Calu3 (cell line): ENCODE measurements around the gene ILF2. TPM values are rescaled to one million over a fixed set of nuclear protein-coding genes. Genes with fewer than 3 reads are reported as not detected.
"Not testable (repeated sequence)": the region's sequence is repeated elsewhere in the genome, so short reads cannot be mapped to it uniquely, and the experiment has no call there.

ENCODE experiments used
- Bru-seq: library from RNA; stranded (reverse); fragments of 400-500 nt; gene quantifications from one replicate; lab custom pipeline; 2021; lab: Mats Ljungman, UMichigan
- BruChase-seq, 2 experiments: library from RNA; stranded (reverse); fragments of 400-500 nt; gene quantifications; one replicate each; lab custom pipeline; 2021; lab: Mats Ljungman, UMichigan
- BruUV-seq: library from RNA; stranded (reverse); fragments of 400-500 nt; replicated peaks from 2 replicates; lab custom pipeline; 2021; lab: Mats Ljungman, UMichigan
- CTCF ChIA-PET: fragments of 300-600 bp; sonication (Branson Sonifier 250); formaldehyde crosslinking; loops from one replicate; lab custom pipeline; 2022; ENCODE audit warnings: antibody characterized with exemption; lab: Charles Lee
- DNase-seq: peaks from one replicate; pipeline ENCODE4 v3.0.0; 2022
- H3K27ac Mint-ChIP-seq: one replicate; pipeline ENCODE4 v1.8.0; 2022; ENCODE audit warnings: mixed read lengths; ENCODE audit not compliant: unreplicated experiment
- H3K27me3 Mint-ChIP-seq: one replicate; pipeline ENCODE4 v1.8.0; 2022; ENCODE audit warnings: mixed read lengths; ENCODE audit not compliant: unreplicated experiment
- H3K36me3 Mint-ChIP-seq: one replicate; pipeline ENCODE4 v1.8.0; 2022; ENCODE audit warnings: mild to moderate bottlenecking, moderate library complexity, mixed read lengths; ENCODE audit not compliant: insufficient read depth, unreplicated experiment
- H3K4me1 Mint-ChIP-seq: one replicate; pipeline ENCODE4 v1.8.0; 2022; ENCODE audit warnings: mild to moderate bottlenecking, low read depth, mixed read lengths; ENCODE audit not compliant: unreplicated experiment
- H3K4me3 Mint-ChIP-seq: one replicate; pipeline ENCODE4 v1.8.0; 2022; ENCODE audit warnings: mild to moderate bottlenecking, low read depth, moderate library complexity, mixed read lengths; ENCODE audit not compliant: unreplicated experiment
- H3K9me3 Mint-ChIP-seq: one replicate; pipeline ENCODE4 v1.8.0; 2022; ENCODE audit warnings: low read depth, mixed read lengths; ENCODE audit not compliant: unreplicated experiment
- intact Hi-C: fragments of 100-400 bp; cut with micrococcal nuclease; formaldehyde crosslinking; loops from one replicate; pipeline ENCODE4 v1.10.0; 2022; ENCODE audit not compliant: unreplicated experiment
- long read RNA-seq: library from polyadenylated mRNA; stranded (forward); transcript quantifications from one replicate; pipeline ENCODE4 v2.0.0, GENCODE V29; 2022
- total RNA-seq: library from RNA; stranded (reverse); gene quantifications from 2 replicates; pipeline ENCODE4 v1.2.3, GENCODE V29; 2022
- TF ChIP-seq, protein P1 (sequence below): fragments of 200-600 bp; IDR thresholded peaks from one replicate; pipeline ENCODE4 v1.8.0; 2022; ENCODE audit warnings: antibody characterized with exemption; ENCODE audit not compliant: unreplicated experiment

ILF2 gene
- total RNA-seq (253 and 292 TPM in 2 replicates), Bru-seq, nascent RNA (percentile 94 among the genes with signal in this experiment), BruChase-seq, experiment 1, labeled RNA remaining after a 6-hour chase (percentile 99 among the genes with signal in this experiment), BruChase-seq, experiment 2, labeled RNA remaining after a 2-hour chase (percentile 98 among the genes with signal in this experiment)
- long read RNA-seq, transcript ILF2-201 (14 exons, 1,659 nt): major isoform, 624 of 688 reads
- long read RNA-seq, partial matches to known transcripts: 23 of 688 reads
- long read RNA-seq, other reads (novel, unspliced or antisense): 40 of 688 reads

DNA sequence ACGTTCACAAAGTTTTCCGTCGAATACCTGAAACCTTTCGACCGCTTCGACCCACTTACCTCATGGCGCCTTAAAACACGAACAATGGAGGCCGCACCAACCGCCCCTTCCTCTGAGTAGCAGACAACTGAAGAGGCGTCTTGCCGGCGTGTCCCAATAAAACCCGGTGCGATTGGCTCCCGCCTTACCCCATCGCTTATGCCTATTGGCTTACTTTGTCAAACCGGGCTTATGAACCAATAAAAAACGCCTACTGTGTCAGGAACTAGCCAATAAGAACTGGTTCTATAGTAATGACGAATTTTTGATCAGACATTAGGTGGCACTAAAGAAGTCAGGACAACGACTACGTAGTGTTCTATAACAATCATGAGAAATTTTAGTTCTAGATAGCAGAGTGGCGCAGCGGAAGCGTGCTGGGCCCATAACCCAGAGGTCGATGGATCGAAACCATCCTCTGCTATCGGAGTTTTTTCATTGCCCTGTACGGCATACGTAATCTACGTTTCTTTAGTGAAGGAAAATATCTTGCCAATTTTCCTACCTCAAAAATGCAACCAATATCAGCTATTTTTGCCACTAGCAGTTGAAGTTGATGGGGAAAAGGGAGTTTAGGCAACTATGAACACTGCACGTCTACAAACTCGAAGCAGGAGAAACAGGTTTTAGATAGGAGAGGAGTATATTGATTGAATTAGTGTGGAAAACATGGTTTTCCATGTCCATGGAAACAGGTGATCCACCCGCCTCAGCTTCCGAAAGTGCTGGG lies at the start of gene ILF2:
Gene ILF2, minus strand, starts transcription at position 135 of the 769 bp plus-strand sequence. Its CDS starts 71 bp downstream, at position 64.
- BruUV-seq: TSS peak; percentile 99
- CTCF ChIA-PET: interaction anchor here (0.7 to 1.8 kb wide), 7 partner anchors 37 to 320 kb away, joined by 3 to 9 read pairs (median 3); partner anchors contain the start of genes INTS3, RPS27 and SLC27A3

DNA sequence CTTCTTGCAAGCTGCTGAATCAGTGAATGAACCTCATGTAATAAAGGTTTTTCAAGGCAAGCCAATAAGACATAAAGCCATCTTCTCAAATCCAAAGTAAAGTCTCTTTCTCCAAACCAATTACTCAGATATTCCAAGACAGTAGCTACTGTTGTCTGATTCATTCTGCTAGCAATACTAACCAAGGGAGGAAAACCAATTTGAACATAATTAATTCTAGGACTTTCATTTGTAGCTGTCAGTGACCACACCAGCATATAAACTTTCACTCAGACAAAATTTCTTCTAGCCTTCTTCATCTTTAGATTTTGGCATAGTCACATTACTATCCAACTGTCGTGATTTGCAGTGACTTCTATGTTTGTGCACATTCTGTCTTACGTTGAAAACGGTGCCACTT lies 46.5 kb upstream of the ILF2 start:
- no TSS peak for BruUV-seq
- Mint-ChIP-seq H3K9me3 (no peaks in the 10 kb centered on the region), H3K27ac (no peak overlapping the region), H3K36me3 (no peaks in the 10 kb centered on the region), H3K4me3 (no peak overlapping the region), H3K27me3 (no peaks in the 10 kb centered on the region), H3K4me1 (no peaks in the 10 kb centered on the region)
- TF ChIP-seq, protein P1, sequence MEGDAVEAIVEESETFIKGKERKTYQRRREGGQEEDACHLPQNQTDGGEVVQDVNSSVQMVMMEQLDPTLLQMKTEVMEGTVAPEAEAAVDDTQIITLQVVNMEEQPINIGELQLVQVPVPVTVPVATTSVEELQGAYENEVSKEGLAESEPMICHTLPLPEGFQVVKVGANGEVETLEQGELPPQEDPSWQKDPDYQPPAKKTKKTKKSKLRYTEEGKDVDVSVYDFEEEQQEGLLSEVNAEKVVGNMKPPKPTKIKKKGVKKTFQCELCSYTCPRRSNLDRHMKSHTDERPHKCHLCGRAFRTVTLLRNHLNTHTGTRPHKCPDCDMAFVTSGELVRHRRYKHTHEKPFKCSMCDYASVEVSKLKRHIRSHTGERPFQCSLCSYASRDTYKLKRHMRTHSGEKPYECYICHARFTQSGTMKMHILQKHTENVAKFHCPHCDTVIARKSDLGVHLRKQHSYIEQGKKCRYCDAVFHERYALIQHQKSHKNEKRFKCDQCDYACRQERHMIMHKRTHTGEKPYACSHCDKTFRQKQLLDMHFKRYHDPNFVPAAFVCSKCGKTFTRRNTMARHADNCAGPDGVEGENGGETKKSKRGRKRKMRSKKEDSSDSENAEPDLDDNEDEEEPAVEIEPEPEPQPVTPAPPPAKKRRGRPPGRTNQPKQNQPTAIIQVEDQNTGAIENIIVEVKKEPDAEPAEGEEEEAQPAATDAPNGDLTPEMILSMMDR: no peak
- CTCF ChIA-PET: no interaction called here
- intact Hi-C loops: no loop called here
- no peak for DNase-seq

More for the DNA sequence above, at the start of gene ILF2:
- no peaks in the 10 kb centered on the region for H3K9me3 Mint-ChIP-seq
- DNase-seq: peak; percentile 98
- H3K27me3 Mint-ChIP-seq: no peaks in the 10 kb centered on the region
- H3K4me3 Mint-ChIP-seq: no peak within 1 kb of the TSS
- no peak within 1 kb of the TSS for H3K27ac Mint-ChIP-seq
- peaks cover 7% of the 10 kb centered on the region for H3K36me3 Mint-ChIP-seq
- intact Hi-C loops: loop anchor here (5.0 kb wide), 2 partner anchors 99 to 159 kb away; no protein-coding TSS in a partner anchor
- TF ChIP-seq, protein P1: peak; percentile 24
- peaks cover 11% of the 10 kb centered on the region for H3K4me1 Mint-ChIP-seq

DNA sequence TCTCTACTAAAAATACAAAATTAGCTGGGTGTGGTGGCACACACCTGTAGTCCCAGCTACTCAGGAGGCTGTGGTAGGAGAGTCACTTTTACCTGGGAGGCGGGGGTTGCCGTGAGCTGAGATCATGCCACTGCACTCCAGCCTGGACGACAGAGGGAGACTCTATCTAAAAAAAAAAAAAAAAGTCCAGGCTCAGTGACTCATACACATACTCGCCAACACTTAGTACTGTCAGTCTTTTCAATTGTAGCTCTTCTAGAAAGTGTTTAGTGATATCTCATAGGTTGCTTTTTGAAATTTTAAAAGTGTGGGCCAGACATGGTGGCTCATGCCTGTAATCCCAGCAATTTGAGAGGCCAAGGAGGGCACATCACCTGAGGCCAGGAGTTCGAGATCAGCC lies 45.4 kb upstream of the ILF2 start:
- H3K36me3 Mint-ChIP-seq, H3K4me1 Mint-ChIP-seq, H3K9me3 Mint-ChIP-seq, intact Hi-C loops, DNase-seq, H3K27ac Mint-ChIP-seq, BruUV-seq, H3K27me3 Mint-ChIP-seq, H3K4me3 Mint-ChIP-seq: not testable (repeated sequence)
- CTCF ChIA-PET: interaction anchor here (1.1 kb wide), 1 partner anchor 12 kb away, joined by 3 read pairs; the partner anchor contains the start of gene INTS3

GRCh38 chr1:153711026-153711425 lies 40.2 kb upstream of the ILF2 start:
- Mint-ChIP-seq H3K27me3 (no peaks in the 10 kb centered on the region), H3K27ac (no peak overlapping the region), H3K4me1 (peaks cover 8% of the 10 kb centered on the region), H3K9me3 (no peaks in the 10 kb centered on the region), H3K4me3 (no peak overlapping the region), H3K36me3 (no peaks in the 10 kb centered on the region)
- CTCF ChIA-PET: no interaction called here
- no TSS peak for BruUV-seq
- no peak for DNase-seq
- TF ChIP-seq, protein P1: no peak
- intact Hi-C loops: no loop called here
